ENCODE results near the gene LRRC57.
A peak's percentile ranks its signal among the peaks of the same experiment; 100 is the strongest.

Gene LRRC57

DNA sequence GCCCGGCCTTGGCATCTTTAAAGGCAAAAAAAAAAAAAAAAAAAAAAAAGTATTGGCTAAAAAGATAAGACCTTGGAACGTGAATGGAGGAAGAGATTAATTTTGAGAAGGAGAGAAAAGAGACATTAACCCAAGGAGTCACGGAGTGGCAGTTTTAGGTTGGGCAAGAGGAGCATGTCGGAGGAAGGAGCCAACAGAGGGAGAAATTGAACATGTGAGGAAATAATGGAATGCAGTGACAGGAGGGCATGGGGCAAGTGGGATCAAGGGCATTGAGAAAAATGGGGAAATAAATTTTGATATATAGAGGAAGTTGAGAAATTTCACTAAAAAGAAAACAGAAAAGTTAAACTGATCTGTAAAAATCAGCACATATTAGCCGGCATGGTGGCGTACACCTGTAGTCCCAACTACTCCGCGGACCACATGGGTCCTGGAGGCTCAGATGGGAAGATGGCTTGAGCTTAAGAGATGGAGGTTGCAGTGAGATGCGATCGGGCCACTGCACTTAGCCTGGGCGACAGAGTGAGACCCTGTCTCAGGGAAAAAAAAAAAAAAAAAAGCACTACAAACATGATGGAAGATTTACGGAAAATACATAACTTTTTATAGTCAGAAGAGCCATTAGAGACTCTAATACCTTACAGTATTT, 1.3 kb upstream of the LRRC57 start:
- no peak for DNase-seq

GRCh38 chr15:42549032-42549491, 469 bp upstream of the LRRC57 start:
- peak in 1 of 2 experiments; percentile 17 for DNase-seq

GRCh38 chr15:42547918-42548248, 710 bp downstream of the LRRC57 start:
- peak in 1 of 2 experiments; percentile 54 for DNase-seq

GRCh38 chr15:42544853-42545629, 3.6 kb downstream of the LRRC57 start:
- no peak for DNase-seq

GRCh38 chr15:42533246-42533645, 15.3 kb downstream of the LRRC57 start:
- no peak for DNase-seq

DNA sequence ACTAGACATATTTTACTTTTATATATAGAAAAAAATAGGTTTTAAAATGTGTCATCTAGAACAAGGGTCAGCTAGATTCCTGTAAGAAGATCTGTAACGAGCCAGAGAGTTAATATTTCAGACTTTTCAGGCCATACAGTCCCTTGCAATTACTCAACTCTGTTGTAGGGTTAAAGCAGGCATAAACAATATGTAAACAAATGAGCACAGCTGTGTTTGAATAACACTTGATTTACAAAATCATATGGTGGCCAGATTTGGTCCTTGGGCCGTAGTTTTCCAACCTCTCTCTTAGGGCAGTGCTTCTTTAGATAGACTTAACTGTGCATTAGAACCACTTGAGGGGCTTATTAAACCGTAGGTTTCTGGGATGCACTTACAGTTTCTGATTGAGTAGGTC, 19.6 kb downstream of the LRRC57 start:
- DNase-seq: no peak

- no peak for DNase-seq
Observed at GRCh38 chr15:42523331-42523730, 25.3 kb downstream of the LRRC57 start.

GRCh38 chr15:42511007-42511391, 37.6 kb downstream of the LRRC57 start:
- no peak for DNase-seq

DNA sequence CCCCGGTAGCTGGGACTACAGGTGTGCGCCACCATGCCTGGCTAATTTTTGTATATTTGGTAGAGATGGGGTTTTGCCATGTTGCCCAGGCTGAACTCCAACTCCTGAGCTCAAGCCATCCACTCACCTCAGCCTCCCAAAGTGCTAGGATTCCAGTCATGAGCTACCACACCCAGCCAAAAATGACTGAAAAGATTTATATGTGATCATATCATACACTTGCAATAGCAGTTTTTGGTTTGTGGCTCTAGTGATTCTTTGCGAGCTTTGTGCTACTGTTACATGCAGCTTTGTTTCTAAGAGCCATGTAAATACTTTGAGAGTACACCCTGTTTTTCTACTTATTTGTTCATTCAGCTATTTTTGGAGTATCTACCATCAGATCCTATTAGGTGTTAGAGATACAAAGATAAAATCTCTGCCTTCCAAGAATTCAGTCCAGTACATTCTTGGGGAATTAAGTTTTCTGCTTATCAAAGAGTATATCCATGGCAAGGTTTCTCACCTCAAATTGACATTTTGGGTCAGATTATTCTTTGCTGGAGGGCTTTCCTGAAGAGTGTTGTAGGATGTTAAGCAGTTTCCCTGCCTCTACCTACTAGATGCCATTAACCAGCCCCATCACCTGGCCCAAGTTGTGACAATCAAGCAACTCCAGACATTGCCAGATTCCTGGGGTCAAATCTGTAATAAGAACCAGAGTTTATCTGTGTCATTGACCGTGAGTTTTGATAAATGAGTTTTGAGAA, 38.2 kb downstream of the LRRC57 start:
- no peak for DNase-seq

DNA sequence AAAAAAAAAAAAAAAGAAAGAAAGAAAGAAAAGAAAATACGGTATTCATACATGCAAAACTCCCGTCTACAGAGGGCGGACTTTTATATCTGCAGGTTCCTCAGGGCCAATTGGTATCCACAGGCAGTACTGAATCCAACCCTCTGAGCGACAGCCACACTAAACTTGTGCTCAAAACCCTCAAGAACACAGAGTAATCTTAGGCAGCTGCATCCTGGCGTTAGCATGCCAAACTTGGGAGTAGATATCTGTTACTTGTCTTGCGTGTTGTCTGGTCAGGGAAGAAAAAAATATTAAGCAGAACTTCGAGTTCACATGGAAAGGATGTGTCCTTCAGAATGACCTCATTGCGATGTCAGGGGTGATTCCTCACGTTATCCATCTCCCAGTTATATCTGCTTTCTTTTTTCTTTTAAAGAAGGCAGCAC, 40.3 kb downstream of the LRRC57 start:
- no peak for DNase-seq

GRCh38 chr15:42507514-42507913, 41.1 kb downstream of the LRRC57 start:
- no peak for DNase-seq

DNA sequence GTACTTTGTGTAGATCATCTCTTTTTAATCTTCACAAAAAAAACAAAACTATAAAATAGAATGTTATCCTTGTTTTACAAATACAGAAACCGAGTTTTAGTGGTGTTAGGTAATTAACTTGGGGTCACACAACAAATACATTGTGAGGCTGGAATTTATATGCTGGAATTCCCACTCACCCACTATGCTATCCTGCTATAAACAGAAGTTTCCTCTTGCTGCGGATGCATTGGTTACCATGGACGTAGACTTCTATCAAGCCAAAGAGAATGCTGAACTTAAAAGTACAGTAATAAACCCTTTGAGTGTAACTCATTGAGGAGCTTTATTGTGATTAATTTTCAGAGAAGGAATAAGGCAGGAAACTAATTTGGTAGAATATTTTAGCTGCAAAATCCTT, 44.0 kb downstream of the LRRC57 start:
- no peak for DNase-seq

- no peak for DNase-seq
Observed at GRCh38 chr15:42503825-42504224, 44.8 kb downstream of the LRRC57 start.

DNA sequence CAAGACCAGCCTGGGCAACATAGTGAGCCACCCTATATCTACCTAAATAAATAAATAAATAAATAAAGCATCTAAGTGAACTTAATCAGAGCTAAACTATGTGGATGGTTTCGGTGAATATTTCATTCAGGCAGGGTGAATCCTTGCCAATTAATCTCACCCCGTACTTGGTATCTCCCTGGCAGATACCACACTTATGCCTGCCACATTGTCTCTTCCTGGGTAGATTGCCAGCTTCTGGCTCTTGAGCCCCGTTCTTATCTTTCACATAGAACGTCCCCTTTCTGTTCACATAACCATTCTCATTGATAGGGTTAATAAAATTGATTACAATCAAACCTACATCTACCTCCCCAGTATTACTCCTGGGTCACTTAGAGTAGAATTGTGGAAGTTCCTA, 46.1 kb downstream of the LRRC57 start:
- no peak for DNase-seq

DNA sequence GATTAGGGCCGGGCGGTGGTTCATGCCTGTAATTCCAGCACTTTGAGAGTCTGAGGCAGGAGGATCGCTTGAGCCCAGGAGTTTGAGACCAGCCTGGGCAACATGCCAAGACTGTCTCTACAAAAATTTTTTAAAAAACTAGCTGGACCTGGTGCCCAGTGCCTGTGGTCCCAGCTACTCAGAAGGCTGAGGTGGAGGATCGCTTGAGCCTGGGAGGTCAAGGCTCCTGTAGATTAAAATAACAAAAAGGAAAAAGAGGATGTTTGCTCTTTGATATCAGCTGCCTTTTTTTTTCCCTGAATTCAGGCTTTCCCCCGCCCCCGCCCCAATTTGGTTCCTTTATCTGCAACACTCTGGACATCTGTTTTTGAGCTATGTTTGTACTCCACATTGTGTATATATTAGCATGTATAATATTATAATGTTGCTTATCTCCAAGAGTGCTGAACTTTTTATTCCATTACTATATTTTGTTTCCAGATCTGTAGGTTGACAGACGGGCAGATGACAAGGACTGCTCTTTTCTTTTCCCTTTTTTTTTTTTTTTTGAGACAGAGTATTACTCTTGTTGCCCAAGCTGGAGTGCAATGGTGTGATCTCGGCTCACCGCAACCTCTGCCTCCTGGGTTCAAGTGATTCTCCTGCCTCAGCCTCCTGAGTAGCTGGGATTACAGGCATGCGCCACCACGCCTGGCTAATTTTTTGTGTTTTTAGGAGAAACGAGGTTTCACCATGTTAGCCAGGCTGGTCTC, 48.6 kb downstream of the LRRC57 start:
- DNase-seq: no peak

GRCh38 chr15:42498212-42499068, 50.2 kb downstream of the LRRC57 start:
- no peak for DNase-seq

- DNase-seq: peak; percentile 84 to 91
Observed at GRCh38 chr15:42495361-42496212, 53.0 kb downstream of the LRRC57 start, which contains the start of gene SNAP23. Gene SNAP23, plus strand, starts transcription at chr15:42495634. Its CDS starts 16,213 bp downstream, at chr15:42511847.

DNA sequence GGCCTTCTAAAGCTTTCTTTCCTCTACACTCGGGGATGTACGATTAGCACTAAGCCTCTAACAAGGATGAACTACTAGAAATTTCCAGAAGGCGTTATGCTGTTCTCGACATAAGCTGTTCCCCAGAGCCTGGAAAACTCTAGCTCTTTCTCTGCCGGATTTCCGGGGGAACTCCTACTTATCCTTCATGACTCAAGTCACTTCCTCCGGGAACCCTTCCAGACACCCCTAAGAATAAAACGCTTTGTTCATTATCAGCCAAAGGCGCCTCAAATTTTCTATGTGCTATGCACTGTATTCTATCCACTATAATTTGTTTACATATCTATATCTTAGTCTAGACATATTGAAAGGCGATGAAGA, 53.6 kb downstream of the LRRC57 start:
- peak in 1 of 2 experiments; percentile 42 for DNase-seq

DNA sequence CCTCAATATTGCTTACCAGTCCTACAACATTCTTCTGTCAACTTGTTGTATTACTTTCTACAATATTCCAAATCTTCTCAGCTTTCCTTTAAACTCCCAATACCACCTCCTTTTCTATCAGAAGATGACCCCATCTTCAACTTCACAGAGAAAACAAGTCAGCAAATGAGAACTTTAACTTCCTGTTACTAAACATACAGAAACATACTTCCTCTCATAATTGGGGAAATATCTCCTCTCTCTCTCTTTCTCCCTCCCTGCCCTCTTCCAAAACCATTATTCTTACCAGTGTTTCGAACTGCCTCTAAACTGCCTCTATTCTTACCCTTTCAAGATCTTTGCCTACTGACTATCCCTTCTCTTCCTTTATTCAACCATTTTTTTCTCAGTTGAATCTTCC, 54.9 kb downstream of the LRRC57 start:
- DNase-seq: no peak

- DNase-seq: no peak
Observed at GRCh38 chr15:42491539-42492225, 56.9 kb downstream of the LRRC57 start.
